CD4-positive, alpha-beta T cell treated with Interleukin-6 for 4 hours (primary cell): ENCODE measurements around the gene CCDC195.

ENCODE experiments used
- DNase-seq: peaks from one replicate; pipeline ENCODE4 v3.0.0-alpha.2; 2020; ENCODE audit warnings: mixed read lengths

The CCDC195 gene, protein sequence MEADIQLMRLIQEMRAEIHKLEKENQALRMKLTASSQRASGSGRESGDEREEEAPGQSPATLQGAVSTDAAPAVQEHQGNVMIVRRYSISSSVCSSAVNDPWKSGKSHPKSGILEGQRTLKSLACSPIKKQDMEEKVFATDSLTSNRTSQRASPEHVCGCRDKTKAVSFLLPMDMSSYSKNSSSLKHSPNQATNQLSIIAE

DNA sequence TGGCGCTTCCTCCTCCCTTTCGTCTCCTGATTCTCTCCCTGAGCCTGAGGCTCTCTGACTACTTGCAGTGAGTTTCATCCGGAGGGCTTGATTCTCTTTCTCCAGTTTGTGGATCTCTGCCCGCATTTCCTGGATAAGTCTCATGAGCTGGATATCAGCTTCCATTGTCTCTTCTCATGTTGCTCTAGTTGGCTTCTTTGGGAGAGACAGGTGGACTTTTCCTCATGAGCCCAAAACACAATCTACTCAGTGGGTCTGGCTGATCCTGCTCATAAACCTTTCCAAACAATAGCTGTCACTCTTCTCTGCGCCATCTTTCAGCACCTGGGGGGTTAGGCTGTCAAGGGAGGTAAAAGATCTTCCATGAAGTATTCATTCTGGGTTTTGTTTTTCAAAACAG, at the start of gene CCDC195:
TSS of gene CCDC195 (minus strand) at position 165 of the 400 bp plus-strand sequence. CDS start at position 165, 0 bp downstream.
- DNase-seq, result no peak

DNA sequence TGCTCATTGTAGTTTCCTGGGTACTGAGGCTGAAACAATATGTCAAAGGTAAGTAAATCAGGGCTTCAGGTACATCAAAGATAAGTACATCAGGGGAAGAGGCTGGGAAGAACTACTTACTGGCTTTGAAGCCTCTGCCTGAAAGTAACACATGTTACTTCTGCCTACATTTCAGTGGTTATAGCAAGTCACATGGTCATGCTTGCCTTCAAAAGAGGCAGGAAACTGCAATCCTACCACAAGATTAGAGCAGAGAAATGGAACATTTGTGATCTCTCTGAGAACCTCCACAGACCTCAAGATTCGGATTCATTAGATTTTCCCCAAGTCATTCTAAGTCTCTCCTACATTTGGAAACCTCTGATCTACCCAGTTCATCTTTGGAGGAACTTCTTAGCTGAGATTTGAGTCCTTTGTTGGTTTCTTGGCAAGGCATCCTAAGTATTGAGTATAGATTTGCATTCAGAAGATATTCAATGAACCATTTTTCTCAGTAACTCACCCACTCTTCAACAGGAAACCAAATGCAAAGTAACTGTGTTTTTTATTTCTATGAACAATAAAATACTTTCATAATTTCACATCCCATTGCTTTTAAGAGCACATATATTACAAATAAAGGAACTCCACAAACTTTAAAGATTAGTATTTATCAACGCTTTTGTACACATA, 48.5 kb upstream of the CCDC195 start:
- peak; percentile 9 for DNase-seq

DNA sequence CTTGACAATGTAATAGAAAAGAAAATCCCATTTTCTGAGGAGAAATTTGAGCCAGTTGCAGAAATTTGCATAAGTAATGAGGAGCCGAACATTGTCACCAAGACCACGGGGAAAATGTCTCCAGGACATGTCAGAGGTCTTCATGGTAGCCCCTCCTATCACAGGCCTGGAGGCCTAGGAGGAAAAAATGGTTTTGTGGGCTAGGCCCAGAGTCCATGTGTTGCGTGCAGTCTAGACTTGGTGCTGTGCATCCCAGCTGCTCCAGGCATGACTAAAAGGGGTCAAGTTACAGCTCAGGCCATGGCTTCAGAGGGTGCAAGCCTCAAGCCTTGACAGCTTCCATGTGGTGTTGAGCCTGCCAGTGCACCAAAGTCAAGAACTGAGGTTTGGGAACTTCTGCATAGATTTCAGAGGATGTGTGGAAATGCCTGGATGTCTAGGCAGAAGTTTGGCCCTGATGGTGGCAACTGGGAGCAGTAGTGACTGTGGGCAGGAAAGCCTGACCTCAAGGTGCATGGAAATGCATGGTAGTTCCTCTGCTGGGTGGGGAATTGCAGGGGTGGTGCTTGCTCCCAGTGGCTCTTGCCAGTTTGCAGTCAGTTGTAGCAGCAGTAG, 41.9 kb upstream of the CCDC195 start:
- DNase-seq, result no peak

DNA sequence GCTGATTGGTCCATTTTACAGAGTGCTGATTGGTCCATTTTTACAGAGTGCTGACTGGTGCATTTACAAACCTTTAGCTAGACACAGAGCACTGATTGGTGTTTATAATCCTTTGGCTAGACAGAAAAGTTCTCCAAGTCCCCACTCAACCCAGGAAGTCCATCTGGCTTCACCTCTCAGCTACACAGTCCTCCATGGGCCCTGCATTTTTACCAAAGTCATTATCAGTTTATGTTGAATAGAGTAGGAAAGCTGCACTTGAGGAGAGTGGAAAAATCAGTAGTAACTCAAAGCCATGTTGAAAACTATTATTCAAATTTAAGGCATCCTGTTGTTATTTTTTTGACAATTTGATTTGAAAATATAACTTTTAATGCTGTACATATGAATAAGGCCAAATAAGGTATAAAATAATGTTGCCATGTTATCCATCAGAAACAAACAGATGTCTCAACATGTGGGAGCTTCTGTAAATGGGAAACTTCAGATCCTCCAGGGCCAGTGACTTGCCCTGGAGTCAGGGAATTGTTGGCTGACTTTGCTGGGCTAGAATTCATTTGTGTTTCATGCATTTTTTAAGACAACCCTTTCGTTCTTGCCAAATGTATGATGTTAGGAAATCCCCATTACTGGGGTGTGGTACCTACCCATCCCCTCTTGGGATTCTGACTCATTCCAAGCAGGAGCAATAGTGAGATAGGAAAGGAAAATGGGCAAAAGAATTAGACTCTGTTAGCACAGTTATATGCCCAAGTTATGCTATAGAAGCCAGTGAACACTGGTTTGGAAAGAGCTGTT, 37.8 kb upstream of the CCDC195 start:
- no peak for DNase-seq

DNA sequence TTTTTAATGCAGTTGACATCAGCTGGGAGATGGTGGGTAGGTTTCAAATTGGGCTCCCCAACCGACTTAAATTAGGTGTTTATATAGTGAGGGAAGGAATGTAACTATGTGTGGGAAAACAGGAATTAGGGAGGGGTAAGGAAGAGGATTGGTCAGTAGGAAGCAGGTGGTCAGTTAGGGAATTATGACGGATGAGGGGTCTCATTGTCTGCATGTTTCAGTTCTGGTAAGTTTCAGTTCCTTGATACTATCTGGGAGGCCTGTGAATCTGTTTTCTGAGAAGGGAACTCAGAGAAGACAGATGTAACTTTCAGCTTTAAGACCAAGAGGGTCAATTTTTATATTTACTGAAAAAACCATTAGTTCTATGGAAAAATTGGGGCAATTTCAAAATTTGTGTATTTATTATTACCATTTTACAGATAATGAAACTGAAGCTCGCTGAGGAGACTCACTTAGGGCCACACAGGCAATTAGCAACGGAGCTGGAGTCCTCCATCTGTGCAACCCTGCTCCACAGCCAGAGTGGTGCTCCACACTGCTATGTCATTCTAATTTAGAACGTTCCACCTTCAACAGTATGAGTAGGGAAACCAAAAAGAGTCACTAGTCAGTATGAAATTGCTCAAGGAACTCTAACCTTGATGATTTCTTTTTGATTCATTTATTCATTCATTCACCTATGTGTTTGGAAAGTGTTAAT, 36.0 kb upstream of the CCDC195 start:
- no peak for DNase-seq

DNA sequence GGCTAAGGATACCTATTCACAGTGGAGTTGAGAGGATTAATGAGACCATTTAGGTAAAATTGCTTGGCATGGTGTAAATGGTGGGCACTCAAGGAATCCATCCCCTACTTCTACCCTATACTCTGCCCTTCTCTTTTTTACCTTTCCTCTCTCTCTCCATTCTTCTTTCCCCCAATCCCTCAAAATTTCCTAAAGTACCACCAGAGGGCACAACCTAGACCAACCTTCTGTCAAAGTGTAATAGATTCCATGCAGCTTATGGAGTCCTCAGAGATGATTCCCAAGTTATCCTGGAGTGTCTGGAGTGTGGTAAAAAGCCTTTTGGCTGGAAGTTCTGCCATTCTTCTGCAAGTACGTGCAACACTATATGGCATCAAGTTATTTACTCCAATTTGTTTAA, 33.0 kb upstream of the CCDC195 start:
- DNase-seq, result no peak

DNA sequence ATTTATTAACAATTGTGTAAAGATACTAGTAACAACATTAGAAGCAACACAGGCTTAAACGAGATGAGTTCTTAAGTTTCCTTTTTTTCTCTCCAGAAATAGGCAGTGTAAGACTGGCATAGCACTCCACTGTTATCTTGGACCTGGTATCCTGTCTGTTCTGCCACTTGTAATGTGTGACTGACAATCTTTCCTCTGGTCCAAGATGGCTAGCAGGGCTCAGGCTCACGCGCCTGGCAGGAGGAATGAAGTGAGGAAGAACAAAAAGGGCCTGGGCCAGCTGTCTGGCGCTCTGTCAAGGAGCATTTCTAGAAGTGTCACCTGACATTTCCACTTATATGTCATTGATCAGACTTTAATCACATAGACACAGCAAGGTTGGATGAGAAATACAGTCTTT, 31.6 kb upstream of the CCDC195 start:
- no peak for DNase-seq

DNA sequence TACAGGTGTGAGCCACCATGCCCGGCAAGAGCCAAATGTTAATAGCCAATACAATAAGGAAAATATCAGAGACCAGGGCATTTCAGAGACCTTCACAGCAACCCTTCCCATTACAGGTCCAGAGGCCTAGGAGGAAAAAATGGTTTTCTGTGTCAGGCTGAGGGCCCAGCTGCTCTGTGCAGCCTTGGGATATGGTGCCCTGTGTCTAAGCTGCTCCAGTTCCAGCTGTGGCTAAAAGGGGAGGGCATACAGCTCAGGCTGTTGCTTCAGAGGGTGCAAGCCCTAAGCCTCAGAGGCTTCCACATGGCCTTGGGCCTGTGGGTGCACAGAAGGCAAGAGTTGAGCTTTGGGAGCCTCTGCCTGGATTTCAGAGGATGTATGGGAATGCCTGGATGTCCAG, 20.1 kb upstream of the CCDC195 start:
- no peak for DNase-seq

DNA sequence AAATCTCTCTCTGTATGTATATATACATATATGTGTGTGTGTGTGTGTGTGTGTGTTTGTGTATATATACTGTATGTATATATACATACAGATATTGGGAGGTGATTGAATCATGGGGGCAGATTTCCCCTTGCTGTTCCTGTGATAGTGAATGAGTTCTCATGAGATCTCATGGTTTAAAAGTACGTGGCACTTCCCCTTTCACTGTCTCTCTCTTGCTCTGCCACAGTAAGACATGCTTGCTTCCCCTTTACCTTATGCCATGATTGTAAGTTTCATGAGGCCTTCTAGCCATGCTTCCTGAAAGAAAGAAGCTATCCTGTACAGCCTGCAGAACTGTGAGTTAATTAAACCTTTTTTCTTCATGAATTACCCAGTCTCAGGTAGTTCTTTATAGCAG, 18.8 kb upstream of the CCDC195 start:
- no peak for DNase-seq

DNA sequence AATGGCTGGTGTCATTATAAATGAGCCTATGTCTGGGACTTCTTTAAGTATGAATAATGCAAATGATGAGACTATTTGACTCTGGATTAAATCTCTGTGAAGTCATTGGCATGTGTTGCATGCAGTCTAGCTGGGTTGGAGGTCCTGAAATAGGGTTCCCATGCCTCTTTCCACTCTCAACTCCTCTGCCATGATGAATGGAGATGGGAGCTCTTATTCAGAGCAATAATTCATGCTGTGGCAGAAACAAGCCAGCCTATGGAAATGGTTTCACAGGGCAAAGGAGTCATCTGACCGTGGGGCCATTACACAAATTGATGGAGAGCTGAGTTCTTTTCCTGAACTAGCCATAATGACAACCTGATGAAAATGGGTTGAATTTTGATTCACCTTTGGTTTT, 15.5 kb upstream of the CCDC195 start:
- no peak for DNase-seq

DNA sequence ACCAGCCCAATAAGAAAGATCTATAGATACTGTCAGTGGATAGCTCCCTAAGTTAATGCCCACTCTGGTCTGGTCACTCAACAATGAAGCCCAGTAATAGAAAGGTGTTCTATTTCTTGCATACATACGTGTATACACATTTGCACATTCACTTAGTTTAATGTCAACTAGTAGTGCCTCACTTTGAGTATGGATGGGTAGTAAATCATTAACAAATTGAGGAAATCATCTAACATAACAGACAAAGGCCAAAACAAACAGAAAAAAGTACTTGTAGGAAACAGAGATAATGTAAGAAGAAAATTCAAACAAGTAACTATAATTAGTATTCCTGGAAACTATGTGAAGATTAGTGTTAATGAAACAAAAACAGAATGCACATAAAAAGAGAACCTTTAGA, 13.3 kb upstream of the CCDC195 start:
- DNase-seq, result no peak

DNA sequence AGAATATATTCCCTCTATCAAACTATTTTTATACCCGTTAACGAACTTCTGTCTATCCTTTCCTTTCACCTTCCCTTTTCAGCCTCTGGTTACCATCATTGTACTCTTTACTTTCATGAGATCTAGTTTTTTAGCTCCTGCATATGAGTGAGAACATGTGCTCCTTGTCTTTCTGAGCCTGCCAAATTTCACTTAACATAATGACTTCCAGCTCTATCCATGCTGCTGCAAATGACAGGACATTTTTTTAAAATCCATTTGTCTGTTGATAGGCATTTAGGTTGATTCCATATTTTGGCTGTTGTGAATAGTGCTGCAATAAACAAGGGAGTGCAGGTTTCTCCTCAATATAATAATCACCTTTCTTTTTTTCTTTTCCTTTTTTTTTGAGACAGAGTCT, 8.2 kb upstream of the CCDC195 start:
- DNase-seq, result no peak

DNA sequence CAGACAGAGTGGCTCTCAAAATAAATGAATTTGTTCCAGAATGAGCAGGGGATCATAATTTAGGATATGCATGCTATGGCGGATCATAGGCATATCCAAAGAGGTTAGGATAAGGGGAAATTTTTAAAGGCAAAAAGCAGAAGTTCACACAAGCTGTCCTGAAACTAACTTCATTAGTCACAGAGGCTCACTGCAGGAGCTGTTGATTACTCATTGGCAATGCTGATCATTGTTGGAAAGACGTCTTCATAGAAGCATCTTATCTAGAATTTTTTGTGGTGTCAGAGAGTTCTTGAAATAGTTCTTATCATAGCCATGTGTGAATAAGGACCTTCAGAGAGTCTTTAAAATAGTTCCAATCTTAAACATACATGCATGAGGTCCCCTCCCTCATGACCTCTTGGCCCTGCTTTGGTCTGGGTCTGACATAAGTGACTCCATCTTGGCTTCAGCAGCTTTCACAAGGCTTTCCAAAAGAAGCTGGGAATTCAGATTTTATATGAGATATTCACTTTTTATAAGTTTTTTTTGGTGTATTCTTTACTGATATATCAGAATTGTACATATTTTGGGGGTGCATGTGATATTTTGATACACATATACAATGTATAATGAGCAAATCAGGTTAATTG, 7.5 kb upstream of the CCDC195 start:
- DNase-seq, result no peak

DNA sequence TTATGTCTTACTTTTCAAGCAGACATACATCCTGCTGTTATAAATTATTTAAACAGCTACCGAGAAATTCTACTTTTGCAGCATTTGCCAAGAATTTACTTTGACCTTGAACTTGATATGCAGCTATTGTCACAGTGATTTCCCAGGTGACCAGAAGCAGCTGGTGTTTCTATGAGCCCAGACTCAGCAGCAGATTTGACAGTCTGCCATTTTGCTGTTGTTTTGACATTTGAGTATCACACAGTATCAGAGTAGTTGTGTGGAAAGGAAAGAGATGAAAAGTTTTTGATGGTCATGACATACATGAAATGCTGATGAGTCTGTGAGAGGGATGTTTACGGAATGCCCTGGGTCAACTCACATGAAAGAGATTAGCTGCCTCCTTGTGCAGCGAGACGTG, 6.6 kb upstream of the CCDC195 start:
- no peak for DNase-seq

DNA sequence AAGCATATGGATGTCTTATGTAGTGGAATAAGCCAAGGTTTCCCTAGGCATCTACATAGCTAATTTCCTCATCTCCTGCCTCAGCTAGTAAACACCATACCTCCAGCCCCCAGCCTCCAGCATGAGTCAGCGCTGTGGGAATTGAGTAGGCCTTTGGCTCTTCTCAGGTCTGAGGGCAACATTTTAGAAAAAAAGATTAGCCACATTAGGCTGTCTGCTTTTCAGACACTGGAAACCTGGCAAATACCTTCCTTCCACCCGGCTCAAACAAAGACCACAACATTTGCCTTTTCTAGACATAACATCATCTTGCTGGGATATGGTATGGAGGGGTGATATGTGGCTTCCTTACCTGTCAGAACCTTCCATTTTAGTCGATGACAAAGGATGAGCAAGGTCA, 6.1 kb upstream of the CCDC195 start:
- no peak for DNase-seq

DNA sequence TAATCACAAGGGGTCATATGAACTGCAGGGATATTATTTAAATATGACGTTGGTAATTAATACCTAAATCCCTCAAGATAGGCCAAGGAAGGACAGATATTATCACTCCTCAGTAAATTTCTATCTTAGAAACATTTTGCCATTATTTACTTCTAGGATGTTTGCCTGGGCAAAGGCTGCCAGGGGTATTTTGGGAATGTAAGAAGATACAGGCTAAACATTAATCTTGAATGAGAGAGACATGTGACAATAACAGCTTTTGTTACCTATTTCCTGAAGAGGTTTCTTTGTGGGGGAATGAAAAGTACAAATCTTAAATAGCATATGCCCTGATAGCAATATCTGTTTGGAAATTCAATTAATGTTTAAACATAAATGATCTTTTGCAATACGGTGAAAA, 756 bp upstream of the CCDC195 start:
- DNase-seq, result no peak

DNA sequence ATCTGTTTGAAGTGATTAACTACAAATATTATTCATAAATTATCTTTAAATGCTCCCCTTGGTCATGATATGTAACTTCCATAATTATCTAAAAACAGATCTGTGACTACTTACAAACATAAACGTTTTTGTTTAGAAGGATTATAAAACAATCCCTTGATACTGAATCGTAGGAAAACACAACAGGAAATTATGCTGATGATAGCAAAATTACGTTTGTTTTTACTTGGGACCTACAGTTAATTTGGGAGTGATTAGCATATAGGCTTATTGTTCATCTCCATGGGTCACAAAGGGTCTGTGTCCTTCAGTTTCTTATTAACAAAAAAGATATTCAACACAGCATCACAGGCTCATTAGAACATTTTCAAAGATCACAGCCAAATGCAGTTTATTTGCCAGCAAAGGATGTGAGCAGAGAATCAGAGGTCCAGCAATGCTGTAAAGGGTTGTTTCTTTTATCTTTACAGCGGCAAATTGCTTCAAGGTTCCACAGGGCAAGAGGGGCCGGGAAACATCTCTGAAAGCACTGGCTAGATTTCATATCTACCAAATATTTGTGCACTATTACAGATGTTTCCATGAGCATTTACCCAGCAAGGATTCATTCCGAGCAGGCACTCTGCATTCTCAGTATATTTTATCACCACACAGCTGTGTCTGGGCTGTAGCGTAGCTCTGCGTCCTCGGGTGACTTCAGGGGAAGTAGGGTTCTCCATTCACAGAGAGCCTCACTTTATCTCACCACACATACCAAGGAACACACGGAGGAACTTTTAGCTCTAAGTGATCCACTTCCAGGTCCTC, 4.1 kb downstream of the CCDC195 start:
- no peak for DNase-seq

DNA sequence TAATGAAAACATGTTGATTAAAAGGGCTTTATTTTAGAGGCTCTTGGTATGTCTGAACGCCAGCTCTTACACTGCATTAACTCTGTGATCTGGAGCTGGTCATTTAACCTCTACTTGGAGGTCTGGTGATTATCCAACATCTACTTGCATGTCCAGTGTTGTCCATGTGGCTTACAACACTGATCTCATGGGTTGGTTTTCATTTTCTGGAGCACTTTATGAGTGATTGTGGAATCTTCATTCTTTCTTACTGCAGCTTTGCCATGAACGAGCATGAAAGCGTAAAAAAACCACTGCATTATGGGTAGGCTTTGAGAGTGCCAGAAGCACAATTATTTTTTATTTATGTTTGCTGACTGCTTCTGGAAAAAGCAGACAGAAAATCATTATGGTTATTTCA, 4.8 kb downstream of the CCDC195 start:
- no peak for DNase-seq

DNA sequence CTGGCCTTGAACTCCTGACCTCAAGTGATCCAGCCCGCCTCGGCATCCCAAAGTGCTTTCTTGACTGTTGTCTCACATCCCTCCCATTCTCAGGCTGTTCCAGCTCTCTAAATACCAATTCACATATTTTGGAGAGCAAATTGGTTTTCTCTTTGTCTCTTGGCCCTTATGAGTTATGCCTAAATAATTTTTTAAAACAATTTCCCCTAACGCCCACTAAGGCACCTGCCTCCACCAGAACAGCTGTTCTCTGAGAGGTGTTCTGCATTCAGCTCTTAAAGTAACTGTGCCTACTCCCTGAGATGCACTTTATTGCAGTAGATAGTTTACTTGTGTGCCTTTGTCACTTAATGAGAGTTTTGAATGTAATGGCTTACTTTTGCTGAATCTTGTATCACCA, 6.9 kb downstream of the CCDC195 start:
- no peak for DNase-seq

DNA sequence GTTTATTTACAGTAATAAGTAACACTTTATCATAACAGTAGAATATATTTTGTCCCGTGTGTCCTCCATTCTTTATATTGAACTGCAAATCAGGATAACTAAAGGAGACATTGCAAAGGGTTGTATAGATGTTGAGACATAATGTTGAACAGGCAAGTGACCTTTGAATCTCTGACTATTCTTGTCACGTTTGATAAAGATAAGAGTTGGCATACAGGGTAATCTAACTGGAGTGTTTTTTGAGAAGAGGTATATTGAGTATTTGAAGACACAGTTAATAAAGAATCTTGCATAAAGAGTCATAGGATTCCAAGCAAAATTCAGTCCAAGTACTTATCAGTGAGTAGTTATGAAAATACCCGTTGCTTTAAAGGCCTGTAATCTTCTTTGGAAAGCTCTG, 21.7 kb downstream of the CCDC195 start:
- no peak for DNase-seq

DNA sequence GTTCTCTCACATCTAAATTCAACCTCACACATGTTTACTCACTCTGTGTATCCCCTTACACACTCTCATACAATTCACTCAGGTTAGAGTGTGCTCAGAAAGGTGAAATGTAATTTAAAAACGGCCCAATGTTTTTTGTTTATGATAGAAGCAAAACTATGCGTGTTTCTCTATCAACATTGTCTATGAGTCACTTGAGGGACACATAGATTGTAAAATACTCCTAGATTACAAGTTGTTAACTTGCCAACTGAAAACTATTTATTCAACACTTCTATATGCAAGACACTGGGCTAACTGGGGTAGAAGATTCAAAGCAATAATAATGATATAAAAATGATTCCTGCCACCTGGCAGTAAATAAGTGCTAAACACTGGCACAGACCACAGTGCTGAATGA, 24.6 kb downstream of the CCDC195 start:
- DNase-seq, result no peak

DNA sequence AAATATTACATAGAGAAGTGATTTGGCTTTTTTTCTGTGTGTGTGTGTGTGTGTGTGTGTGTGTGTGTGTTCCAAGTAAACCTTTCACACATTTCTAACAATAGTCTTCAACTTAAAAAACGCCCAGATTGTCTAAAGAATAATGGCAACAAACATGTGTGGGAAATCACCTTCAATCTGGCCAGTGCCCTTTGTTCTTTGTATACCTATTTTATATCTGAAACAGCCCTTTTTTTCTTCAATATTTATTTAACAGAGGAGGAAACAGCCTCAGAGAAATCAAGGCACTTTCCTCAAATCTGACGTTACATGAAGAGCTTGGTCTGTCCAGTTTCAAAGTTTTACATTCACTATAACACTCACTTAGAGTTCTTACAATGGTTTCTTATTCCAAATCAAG, 25.3 kb downstream of the CCDC195 start:
- DNase-seq, result no peak
